ENCODE results near the gene TBXT.

The TBXT gene

GRCh38 chr6:166109608-166110007 is 58.0 kb downstream of the TBXT start:
- no peak for DNase-seq
